ENCODE measurements around the gene OXER1. TPM values are rescaled to one million over a fixed set of nuclear protein-coding genes. Genes with fewer than 3 reads are reported as not detected.

The OXER1 gene
- total and polyA plus RNA-seq, 9 of the 15 experiments (the other 6 are each of a cell fraction or from before 2014, with no cell fraction given) = not detected

DNA sequence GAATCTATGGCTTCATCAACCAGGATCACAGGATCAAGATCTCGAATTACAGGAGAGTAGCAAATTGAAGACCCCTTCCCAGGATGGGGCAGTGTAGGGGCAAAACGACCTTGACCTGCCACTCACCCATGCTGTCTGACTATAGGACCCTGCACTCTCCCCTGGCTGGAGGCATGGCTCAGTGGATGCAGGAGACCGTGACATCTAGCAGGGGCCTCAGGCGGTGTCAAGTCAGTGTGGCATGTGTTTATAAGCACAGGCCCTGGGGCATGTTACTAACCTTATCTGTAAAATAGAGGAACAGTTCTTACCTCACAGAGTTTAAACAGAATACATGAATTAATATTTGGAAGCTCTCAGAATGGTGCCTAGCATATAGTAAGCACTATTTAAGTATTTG is 24.9 kb upstream of the OXER1 start:
- no peak overlapping the region for H3K4me2 ChIP-seq (ENCODE audit: insufficient read depth, low read length)
- FAIRE-seq (no peak), ATAC-seq (no peak), DNase-seq (ENCODE audit: extremely low read depth in 1 of 4, low spot score in 3 of 4) (no peak)
- no peaks in the 10 kb centered on the region; the same call in 1 of the 2 replicates for H4K20me1 ChIP-seq (replicated peaks; ENCODE audit: control insufficient read depth, insufficient read depth, low read length)
- no peaks in the 10 kb centered on the region for H3K36me3 ChIP-seq (ENCODE audit: control insufficient read depth, insufficient read depth, low read length)
- no peaks in the 10 kb centered on the region for H3K79me2 ChIP-seq (ENCODE audit: control insufficient read depth, insufficient read depth, low read length)
- H3K9ac ChIP-seq (ENCODE audit: insufficient read depth in 1 of 2, low read depth in 2 of 2, low read length in 2 of 2) = peak overlapping the region in 1 of 2 experiments; percentile 52; a peak in 1 of 4 replicates
- intact Hi-C loops (cut with micrococcal nuclease) = no loop called here
- H3K4me1 ChIP-seq (replicated peaks in 1 of 2; ENCODE audit: control insufficient read depth in 2 of 2, insufficient read depth in 2 of 2, low read length in 2 of 2) = peaks cover 0 to 11% of the 10 kb centered on the region in 2 experiments; a peak in 1 of 5 replicates
- in situ Hi-C loops (cut with MboI) = loop anchor here (25.0 kb wide), 1 partner anchor 277 kb away; no protein-coding TSS in a partner anchor
- no peak overlapping the region for H3K27ac ChIP-seq (ENCODE audit: extremely low read depth, low read depth, low read length)
- 2% methylated on average over 4 of the region's 4 CpGs for WGBS (ENCODE audit: insufficient coverage, low coverage, missing lambda C conversion rate)
- ChIA-PET CTCF (ENCODE audit: low intra/inter-chr PET ratio) (no interaction called here), POLR2A (interaction anchor here (1.5 kb wide), 1 partner anchor 11 kb away, joined by 8 read pairs; no protein-coding TSS in a partner anchor)
- no peak overlapping the region for H3K4me3 ChIP-seq
- no peaks in the 10 kb centered on the region for H3K9me3 ChIP-seq (replicated peaks; ENCODE audit: control insufficient read depth, insufficient read depth, low read depth, low read length)
- H3K27me3 ChIP-seq (ENCODE audit: control insufficient read depth in 2 of 2, insufficient read depth in 2 of 2, low read length in 2 of 2) = peaks cover 5 to 51% of the 10 kb centered on the region in 2 experiments; a peak in 4 of 5 replicates
- no peaks in the 10 kb centered on the region for H3K9me1 ChIP-seq (ENCODE audit: control insufficient read depth, insufficient read depth, low read length)
- no peak overlapping the region for H2AFZ ChIP-seq (ENCODE audit: low read depth, low read length)
- no TSS peak for BruUV-seq (replicated peaks)
- TF ChIP-seq MAFG (tag; conservative IDR thresholded peaks at IDR 0.05) (no peak), ETV1 (tag; conservative IDR thresholded peaks at IDR 0.05; ENCODE audit: low read depth) (no peak), ZNF507 (tag; conservative IDR thresholded peaks at IDR 0.05) (no peak), NONO (IDR thresholded peaks at IDR 0.05; ENCODE audit: low read depth in 2 of 2, low read length in 1 of 2) (no peak), HMG20B (CRISPR knock-in tag; IDR thresholded peaks at IDR 0.05) (no peak), SLC30A9 (CRISPR knock-in tag; IDR thresholded peaks at IDR 0.05) (no peak), HNRNPLL (IDR thresholded peaks at IDR 0.05; ENCODE audit: low read depth, low read length, poor library complexity, severe bottlenecking) (no peak), ZNF197 (CRISPR knock-in tag; IDR thresholded peaks at IDR 0.05; ENCODE audit: low read depth) (no peak)
- TF ChIP-seq, protein P1, sequence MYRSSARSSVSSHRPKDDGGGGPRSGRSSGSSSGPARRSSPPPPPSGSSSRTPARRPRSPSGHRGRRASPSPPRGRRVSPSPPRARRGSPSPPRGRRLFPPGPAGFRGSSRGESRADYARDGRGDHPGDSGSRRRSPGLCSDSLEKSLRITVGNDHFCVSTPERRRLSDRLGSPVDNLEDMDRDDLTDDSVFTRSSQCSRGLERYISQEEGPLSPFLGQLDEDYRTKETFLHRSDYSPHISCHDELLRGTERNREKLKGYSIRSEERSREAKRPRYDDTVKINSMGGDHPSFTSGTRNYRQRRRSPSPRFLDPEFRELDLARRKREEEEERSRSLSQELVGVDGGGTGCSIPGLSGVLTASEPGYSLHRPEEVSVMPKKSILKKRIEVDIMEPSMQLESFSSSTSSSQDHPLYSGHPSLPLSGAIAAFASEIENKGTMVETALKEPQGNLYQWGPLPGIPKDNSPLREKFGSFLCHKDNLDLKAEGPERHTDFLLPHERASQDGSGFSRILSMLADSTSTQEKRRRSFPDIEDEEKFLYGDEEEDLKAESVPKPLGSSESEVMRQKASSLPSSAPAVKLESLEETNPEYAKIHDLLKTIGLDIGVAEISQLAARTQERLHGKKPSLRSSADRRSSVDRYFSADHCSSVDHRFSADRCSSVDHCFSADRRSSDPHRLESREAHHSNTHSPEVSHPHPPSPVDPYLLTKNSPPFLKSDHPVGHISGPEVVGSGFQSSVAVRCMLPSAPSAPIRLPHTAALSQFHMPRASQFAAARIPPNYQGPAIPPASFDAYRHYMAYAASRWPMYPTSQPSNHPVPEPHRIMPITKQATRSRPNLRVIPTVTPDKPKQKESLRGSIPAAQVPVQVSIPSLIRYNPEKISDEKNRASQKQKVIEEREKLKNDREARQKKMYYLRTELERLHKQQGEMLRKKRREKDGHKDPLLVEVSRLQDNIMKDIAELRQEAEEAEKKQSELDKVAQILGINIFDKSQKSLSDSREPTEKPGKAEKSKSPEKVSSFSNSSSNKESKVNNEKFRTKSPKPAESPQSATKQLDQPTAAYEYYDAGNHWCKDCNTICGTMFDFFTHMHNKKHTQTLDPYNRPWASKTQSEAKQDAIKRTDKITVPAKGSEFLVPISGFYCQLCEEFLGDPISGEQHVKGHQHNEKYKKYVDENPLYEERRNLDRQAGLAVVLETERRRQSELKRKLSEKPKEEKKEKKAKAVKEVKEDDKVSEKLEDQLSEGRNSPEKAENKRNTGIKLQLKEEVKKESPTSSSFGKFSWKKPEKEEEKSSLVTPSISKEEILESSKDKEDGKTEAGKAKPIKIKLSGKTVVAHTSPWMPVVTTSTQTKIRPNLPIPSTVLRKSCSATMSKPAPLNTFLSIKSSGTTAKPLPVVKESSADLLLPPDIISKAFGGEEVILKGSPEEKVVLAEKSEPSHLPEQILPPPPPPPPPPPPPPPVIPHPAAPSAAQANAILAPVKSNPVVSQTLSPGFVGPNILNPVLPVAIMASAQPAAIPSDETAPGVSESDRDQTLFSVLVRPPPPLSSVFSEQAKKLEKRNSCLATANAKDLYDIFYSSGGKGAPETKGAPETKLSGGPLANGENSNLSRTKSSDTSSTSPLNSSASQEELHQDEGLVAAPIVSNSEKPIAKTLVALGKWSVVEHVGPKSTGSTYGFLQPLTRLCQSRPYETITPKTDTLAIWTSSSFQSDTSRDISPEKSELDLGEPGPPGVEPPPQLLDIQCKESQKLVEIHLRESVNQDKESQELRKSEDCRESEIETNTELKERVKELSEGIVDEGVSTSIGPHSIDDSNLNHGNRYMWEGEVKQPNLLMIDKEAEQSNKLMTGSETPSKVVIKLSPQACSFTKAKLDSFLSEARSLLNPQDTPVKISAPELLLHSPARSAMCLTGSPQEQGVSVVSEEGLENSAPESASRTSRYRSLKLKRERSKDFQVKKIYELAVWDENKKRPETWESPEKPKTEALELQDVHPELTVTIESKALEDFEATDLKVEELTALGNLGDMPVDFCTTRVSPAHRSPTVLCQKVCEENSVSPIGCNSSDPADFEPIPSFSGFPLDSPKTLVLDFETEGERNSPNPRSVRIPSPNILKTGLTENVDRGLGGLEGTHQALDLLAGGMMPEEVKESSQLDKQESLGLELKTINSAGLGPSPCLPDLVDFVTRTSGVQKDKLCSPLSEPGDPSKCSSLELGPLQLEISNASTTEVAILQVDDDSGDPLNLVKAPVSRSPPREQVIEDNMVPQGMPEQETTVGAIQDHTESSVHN (IDR thresholded peaks at IDR 0.05; ENCODE audit: borderline replicate concordance in 1 of 2, low read depth in 1 of 2) = no peak
- TF ChIP-seq, protein P2, sequence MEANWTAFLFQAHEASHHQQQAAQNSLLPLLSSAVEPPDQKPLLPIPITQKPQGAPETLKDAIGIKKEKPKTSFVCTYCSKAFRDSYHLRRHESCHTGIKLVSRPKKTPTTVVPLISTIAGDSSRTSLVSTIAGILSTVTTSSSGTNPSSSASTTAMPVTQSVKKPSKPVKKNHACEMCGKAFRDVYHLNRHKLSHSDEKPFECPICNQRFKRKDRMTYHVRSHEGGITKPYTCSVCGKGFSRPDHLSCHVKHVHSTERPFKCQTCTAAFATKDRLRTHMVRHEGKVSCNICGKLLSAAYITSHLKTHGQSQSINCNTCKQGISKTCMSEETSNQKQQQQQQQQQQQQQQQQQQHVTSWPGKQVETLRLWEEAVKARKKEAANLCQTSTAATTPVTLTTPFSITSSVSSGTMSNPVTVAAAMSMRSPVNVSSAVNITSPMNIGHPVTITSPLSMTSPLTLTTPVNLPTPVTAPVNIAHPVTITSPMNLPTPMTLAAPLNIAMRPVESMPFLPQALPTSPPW (CRISPR knock-in tag; IDR thresholded peaks at IDR 0.05) = no peak
- TF ChIP-seq, protein P3, sequence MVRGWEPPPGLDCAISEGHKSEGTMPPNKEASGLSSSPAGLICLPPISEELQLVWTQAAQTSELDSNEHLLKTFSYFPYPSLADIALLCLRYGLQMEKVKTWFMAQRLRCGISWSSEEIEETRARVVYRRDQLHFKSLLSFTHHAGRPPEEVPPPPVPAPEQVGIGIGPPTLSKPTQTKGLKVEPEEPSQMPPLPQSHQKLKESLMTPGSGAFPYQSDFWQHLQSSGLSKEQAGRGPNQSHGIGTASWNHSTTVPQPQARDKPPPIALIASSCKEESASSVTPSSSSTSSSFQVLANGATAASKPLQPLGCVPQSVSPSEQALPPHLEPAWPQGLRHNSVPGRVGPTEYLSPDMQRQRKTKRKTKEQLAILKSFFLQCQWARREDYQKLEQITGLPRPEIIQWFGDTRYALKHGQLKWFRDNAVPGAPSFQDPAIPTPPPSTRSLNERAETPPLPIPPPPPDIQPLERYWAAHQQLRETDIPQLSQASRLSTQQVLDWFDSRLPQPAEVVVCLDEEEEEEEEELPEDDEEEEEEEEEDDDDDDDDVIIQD (CRISPR knock-in tag; IDR thresholded peaks at IDR 0.05) = no peak
